Measurements from ENCODE around the gene DHX35. TPM values are rescaled to one million over a fixed set of nuclear protein-coding genes. Genes with fewer than 3 reads are reported as not detected.
"Not testable (repeated sequence)": the region's sequence is repeated elsewhere in the genome, so short reads cannot be mapped to it uniquely, and the experiment has no call there.

The DHX35 gene
- total RNA-seq, 2 donors from 2014 or later = 12.2 to 16.1 TPM

- DNase-seq = no peak
- Histone ChIP-seq H3K27ac (ENCODE audit: low read depth, low read length) (no peak overlapping the region), H3K9ac (ENCODE audit: extremely low read depth, low read length, poor library complexity, severe bottlenecking) (no peak overlapping the region), H3K4me3 (ENCODE audit: low read length) (no peak overlapping the region), H3K9me3 (ENCODE audit: control insufficient read depth, low read length) (no peaks in the 10 kb centered on the region), H3K36me3 (ENCODE audit: control insufficient read depth, insufficient read depth, low read length) (peaks cover 52% of the 10 kb centered on the region), H3K27me3 (ENCODE audit: control insufficient read depth, insufficient read depth, low read length, poor library complexity, severe bottlenecking) (no peaks in the 10 kb centered on the region), H3K4me1 (ENCODE audit: control insufficient read depth, insufficient read depth, low read length) (no peaks in the 10 kb centered on the region)
- Mint-ChIP-seq H3K27me3 (ENCODE audit: insufficient read depth) (no peaks in the 10 kb centered on the region), H3K9me3 (no peaks in the 10 kb centered on the region), H3K4me3 (no peak overlapping the region), H3K27ac (no peak overlapping the region), H3K4me1 (no peaks in the 10 kb centered on the region), H3K36me3 (ENCODE audit: low read depth) (peaks cover 41% of the 10 kb centered on the region)
- WGBS, 2 experiments (ENCODE audit: insufficient coverage in 1 of 2, insufficient read length in 1 of 2) = 88 to 100% methylated on average over 1 to 5 of the region's 5 CpGs
- no peak for TF ChIP-seq CTCF (conservative IDR thresholded peaks at IDR 0.05)
These were observed 29.9 kb downstream of the DHX35 start for GRCh38 chr20:38991814-38992704.

GRCh38 chr20:38995536-38996044, 33.4 kb downstream of the DHX35 start:
- no peak for TF ChIP-seq CTCF (conservative IDR thresholded peaks at IDR 0.05)
- H3K36me3 ChIP-seq (ENCODE audit: control insufficient read depth, insufficient read depth, low read length) = peaks cover 50% of the 10 kb centered on the region

GRCh38 chr20:38996866-38997265, 34.7 kb downstream of the DHX35 start:
- not testable (repeated sequence) for DNase-seq; H3K9me3 Mint-ChIP-seq; H3K27me3 ChIP-seq (ENCODE audit: control insufficient read depth, insufficient read depth, low read length, poor library complexity, severe bottlenecking); H3K4me3 ChIP-seq (ENCODE audit: low read length); H3K9me3 ChIP-seq (ENCODE audit: control insufficient read depth, low read length); H3K27ac Mint-ChIP-seq; H3K27me3 Mint-ChIP-seq (ENCODE audit: insufficient read depth); H3K27ac ChIP-seq (ENCODE audit: low read depth, low read length); H3K4me3 Mint-ChIP-seq; H3K4me1 ChIP-seq (ENCODE audit: control insufficient read depth, insufficient read depth, low read length); H3K9ac ChIP-seq (ENCODE audit: extremely low read depth, low read length, poor library complexity, severe bottlenecking); H3K4me1 Mint-ChIP-seq
- peaks cover 61% of the 10 kb centered on the region for H3K36me3 ChIP-seq (ENCODE audit: control insufficient read depth, insufficient read depth, low read length)
- peaks cover 40% of the 10 kb centered on the region for H3K36me3 Mint-ChIP-seq (ENCODE audit: low read depth)
- 97% methylated on average over 1 of the region's 1 CpG; no CpG with 5 or more reads in 1 of the 2 experiments for WGBS, 2 experiments (ENCODE audit: insufficient coverage in 1 of 2, insufficient read length in 1 of 2)

More at GRCh38 chr20:38995536-38996044, 33.4 kb downstream of the DHX35 start:
- no peaks in the 10 kb centered on the region for H3K4me1 ChIP-seq (ENCODE audit: control insufficient read depth, insufficient read depth, low read length)
- no peaks in the 10 kb centered on the region for H3K27me3 ChIP-seq (ENCODE audit: control insufficient read depth, insufficient read depth, low read length, poor library complexity, severe bottlenecking)
- Mint-ChIP-seq H3K9me3 (no peaks in the 10 kb centered on the region), H3K36me3 (ENCODE audit: low read depth) (peaks cover 33% of the 10 kb centered on the region), H3K4me3 (no peak overlapping the region), H3K27me3 (ENCODE audit: insufficient read depth) (no peaks in the 10 kb centered on the region), H3K4me1 (no peaks in the 10 kb centered on the region), H3K27ac (no peak overlapping the region)
- H3K4me3 ChIP-seq (ENCODE audit: low read length) = no peak overlapping the region
- WGBS, 2 experiments (ENCODE audit: insufficient coverage in 1 of 2, insufficient read length in 1 of 2) = 86 to 93% methylated on average over 3 of the region's 3 CpGs
- H3K9ac ChIP-seq (ENCODE audit: extremely low read depth, low read length, poor library complexity, severe bottlenecking) = no peak overlapping the region
- H3K9me3 ChIP-seq (ENCODE audit: control insufficient read depth, low read length) = no peaks in the 10 kb centered on the region
- H3K27ac ChIP-seq (ENCODE audit: low read depth, low read length) = no peak overlapping the region
- DNase-seq = no peak

Data from endodermal cell (in vitro differentiated cells).